GM10248 (cell line): ENCODE data around the gene MOB3B.
A peak's percentile ranks its signal among the peaks of the same experiment; 100 is the strongest.

Experiments used
- CTCF ChIA-PET: fragments of 300-600 bp; sonication (Branson Sonifier 250); formaldehyde crosslinking; extraction: SDS; loops from one replicate; lab custom pipeline; 2021; ENCODE audit warnings: antibody characterized with exemption; lab: Yijun Ruan, JAX
- POLR2A ChIA-PET: fragments of 350-650 bp; sonication (Branson Sonifier 250); formaldehyde crosslinking; extraction: SDS; loops from one replicate; lab custom pipeline; 2020; ENCODE audit warnings: antibody characterized with exemption; lab: Yijun Ruan, JAX
- DNase-seq: peaks from one replicate; pipeline ENCODE4 v3.0.0; 2012; ENCODE audit errors: extremely low spot score
- TF ChIP-seq, protein P1 (sequence below): IDR thresholded peaks from 2 replicates; pipeline ENCODE4 v1.5.1; 2012; ENCODE audit warnings: mild to moderate bottlenecking, low read depth; ENCODE audit errors: extremely low read depth, missing control alignments, control extremely low read depth

The MOB3B gene

DNA sequence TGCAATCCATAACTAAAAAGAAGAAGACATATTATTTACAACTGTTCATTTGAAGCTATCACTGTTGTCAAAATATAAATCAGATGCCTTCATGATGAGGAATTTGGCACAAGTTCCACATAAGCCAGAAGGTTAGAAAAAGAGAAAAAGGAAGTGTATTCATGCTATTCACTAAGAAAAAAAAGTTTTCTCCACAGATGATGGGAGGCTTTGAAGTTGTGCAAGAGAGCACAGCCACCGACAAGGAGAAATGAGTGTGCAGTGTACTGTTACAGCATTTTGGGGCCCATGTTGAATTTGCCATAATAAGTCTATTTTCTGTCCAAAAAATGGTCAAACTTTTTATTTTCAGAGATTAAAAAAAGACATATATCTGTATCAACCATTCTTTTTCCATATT is 38.5 kb downstream of the MOB3B start:
- CTCF ChIA-PET, result no interaction called here
- TF ChIP-seq, protein P1, sequence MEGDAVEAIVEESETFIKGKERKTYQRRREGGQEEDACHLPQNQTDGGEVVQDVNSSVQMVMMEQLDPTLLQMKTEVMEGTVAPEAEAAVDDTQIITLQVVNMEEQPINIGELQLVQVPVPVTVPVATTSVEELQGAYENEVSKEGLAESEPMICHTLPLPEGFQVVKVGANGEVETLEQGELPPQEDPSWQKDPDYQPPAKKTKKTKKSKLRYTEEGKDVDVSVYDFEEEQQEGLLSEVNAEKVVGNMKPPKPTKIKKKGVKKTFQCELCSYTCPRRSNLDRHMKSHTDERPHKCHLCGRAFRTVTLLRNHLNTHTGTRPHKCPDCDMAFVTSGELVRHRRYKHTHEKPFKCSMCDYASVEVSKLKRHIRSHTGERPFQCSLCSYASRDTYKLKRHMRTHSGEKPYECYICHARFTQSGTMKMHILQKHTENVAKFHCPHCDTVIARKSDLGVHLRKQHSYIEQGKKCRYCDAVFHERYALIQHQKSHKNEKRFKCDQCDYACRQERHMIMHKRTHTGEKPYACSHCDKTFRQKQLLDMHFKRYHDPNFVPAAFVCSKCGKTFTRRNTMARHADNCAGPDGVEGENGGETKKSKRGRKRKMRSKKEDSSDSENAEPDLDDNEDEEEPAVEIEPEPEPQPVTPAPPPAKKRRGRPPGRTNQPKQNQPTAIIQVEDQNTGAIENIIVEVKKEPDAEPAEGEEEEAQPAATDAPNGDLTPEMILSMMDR, result no peak
- no peak for DNase-seq
- POLR2A ChIA-PET, result no interaction called here

DNA sequence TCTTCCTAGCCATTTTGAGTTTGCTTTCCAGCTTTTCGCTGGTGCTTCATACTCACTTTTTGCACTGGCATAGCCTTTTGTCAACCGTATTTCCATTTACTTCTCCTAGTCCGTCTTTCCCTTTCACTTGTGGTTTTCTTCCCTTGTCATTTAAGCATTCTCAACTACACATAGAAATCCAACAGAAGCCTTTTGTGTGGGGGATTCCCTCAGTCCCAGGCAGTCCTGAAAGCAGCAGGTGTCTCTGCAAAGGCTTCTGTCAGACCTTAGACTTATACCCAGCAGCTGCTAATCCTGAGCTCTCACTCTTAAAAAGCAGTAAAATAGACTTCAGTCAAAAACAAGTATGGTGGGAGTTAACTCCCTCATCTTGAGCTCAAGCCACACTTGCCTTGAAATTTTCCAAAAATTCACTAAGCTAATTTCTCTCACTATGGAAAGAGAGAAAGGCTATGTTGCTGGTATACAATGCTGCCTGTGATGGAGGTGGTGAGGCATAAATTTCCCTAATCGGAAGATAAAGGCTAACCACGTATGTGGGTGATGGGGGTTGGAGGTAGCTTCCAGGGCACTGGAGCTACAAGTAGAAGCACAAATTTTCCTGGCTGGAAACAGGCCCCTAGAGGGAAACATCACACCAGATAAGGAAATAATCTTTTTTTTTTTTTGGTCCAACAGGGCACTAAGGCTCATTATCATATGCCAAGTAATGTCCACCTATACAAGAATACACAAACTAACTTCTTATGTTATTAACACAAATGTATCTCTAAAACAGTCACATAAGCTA is 40.3 kb downstream of the MOB3B start:
- TF ChIP-seq, protein P1, result no peak
- CTCF ChIA-PET, result interaction anchor here (1.0 to 4.2 kb wide), 5 partner anchors 9 to 156 kb away, joined by 3 to 12 read pairs (median 4); no protein-coding TSS in a partner anchor
- POLR2A ChIA-PET, result interaction anchor here (0.6 kb wide), 1 partner anchor 9 kb away, joined by 4 read pairs; no protein-coding TSS in a partner anchor
- DNase-seq, result peak; percentile 63

DNA sequence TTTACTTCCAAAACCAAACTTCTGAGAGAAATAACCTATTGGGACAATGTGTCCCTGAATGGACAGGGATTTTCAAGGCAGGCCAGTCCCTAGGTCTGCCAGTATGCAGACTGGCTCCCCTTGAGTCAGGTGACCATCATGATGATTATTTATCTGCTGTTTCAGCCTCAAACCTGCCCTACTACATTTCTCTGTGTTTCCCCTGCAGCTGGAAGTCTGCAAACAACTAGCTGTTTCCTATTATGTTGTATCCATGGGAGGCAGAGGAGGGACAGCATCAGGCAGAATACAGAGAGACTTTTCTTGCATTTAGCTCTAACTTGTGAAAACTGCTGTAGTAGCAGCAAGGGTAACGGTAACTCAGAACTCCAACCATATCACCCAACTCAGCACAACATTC is 41.7 kb downstream of the MOB3B start:
- ChIA-PET CTCF (interaction anchor here (1.9 to 4.2 kb wide), 4 partner anchors 10 to 155 kb away, joined by 5 to 12 read pairs (median 8); partner anchors contain the start of gene MOB3B), POLR2A (no interaction called here)
- TF ChIP-seq, protein P1, result no peak
- no peak for DNase-seq

DNA sequence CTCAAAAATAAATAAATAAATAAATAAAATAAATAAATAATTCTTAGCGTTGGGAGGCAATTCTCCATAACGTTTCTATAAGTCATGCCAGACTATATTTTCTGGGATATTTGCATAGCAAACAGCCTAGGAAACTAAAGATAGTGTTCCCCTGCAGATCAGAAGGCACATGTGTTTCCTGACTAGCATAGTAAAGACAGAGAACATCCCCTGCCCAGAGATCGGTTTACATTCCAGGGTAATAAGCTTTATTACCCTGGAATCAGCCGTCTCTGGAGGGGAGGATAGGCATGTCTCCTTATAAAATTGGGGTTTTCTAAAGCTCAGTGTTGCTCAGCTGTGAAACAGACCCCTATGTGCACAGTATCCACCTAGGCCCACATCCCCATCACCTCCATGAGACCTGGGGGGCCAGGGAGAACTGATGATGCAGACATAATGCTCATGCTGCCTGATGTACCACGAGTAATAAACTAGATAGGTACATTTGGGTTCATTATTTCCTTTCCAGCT is 42.4 kb downstream of the MOB3B start:
- TF ChIP-seq, protein P1, result no peak
- CTCF ChIA-PET, result interaction anchor here (0.8 to 4.2 kb wide), 5 partner anchors 10 to 105 kb away, joined by 3 to 12 read pairs (median 8); partner anchors contain the start of gene MOB3B
- no peak for DNase-seq
- POLR2A ChIA-PET, result interaction anchor here (0.5 kb wide), 1 partner anchor 92 kb away, joined by 3 read pairs; no protein-coding TSS in a partner anchor

DNA sequence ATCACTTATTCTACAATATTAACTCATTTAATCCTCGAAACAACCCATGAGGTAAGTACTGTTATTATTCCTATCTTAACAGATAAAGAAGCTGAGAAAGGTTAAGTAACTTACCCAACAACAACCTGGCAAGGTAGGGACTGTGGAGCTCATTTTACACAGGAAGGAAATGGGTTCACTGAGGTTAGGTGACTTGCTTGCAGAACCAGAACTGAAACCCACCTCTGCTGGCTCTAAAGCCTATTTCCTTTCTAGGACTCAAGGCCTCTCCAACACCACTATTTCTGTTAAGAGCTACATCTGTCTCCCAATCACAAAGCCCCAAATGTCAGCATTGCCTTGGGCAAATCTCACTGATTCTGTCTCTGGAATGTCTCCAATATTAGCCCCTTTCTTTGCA is 44.5 kb downstream of the MOB3B start:
- CTCF ChIA-PET, result interaction anchor here (0.8 to 1.7 kb wide), 5 partner anchors 11 to 45 kb away, joined by 3 to 9 read pairs (median 5); partner anchors contain the start of gene MOB3B
- TF ChIP-seq, protein P1, result no peak
- DNase-seq, result peak; percentile 44
- POLR2A ChIA-PET, result no interaction called here

DNA sequence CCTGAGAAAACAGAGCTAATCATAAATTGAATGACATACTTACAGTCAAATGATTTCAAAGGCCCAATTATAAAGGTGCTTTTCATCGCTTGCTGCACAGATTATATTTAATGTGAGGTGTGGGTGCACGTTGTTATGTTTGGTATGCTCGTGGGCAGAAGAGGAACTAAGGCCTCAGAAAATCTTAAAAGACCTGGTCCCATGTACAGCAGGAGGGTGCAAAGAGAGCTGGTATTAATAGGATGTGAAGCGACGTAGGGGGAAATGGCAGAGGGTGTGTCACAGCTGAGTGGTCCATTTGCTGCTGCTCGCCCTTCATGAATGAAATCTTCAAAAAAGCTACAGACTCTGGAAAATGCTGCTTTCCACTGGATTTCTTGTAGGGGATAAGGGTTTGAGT is 46.0 kb downstream of the MOB3B start:
- ChIA-PET POLR2A (no interaction called here), CTCF (interaction anchor here (1.1 to 1.4 kb wide), 2 partner anchors 134 to 170 kb away, joined by 3 read pairs; no protein-coding TSS in a partner anchor)
- DNase-seq, result no peak
- TF ChIP-seq, protein P1, result no peak
